GM12878 (cell line): ENCODE results near the gene MACROD2. TPM values are rescaled to one million over a fixed set of nuclear protein-coding genes. Genes with fewer than 3 reads are reported as not detected.

Experiments
- ATAC-seq: fragments of 200-7000 bp; cut with Tn5 transposase; 3 replicates; pipeline ENCODE4 v1.9.1; 2020; ENCODE audit warnings: mild to moderate bottlenecking, moderate library complexity
- BruUV-seq: library from RNA; stranded (reverse); fragments of 400-500 nt; replicated peaks from 2 replicates; lab custom pipeline; 2021; lab: Mats Ljungman, UMichigan
- CTCF ChIA-PET: fragments of 300-600 bp; sonication (Branson Sonifier 250); formaldehyde crosslinking; extraction: SDS; loops from one replicate; lab custom pipeline; 2021; ENCODE audit warnings: inconsistent platforms; lab: Yijun Ruan, JAX
- POLR2A ChIA-PET: fragments of 350-600 bp; formaldehyde crosslinking; extraction: SDS; loops from one replicate; lab custom pipeline; 2021; ENCODE audit warnings: inconsistent platforms; lab: Charles Lee
- RAD21 ChIA-PET: fragments of 300-600 bp; sonication (Branson Sonifier 250); formaldehyde crosslinking; loops from one replicate; lab custom pipeline; 2023; ENCODE audit warnings: antibody characterized with exemption; ENCODE audit not compliant: unreplicated experiment; lab: Charles Lee
- SMC1A ChIA-PET: fragments of 300-600 bp; sonication (Branson Sonifier 250); formaldehyde crosslinking; loops from one replicate; lab custom pipeline; 2023; ENCODE audit not compliant: unreplicated experiment, uncharacterized antibody; lab: Charles Lee
- DNase-seq: peaks from one replicate; pipeline ENCODE4 v3.0.0-alpha.2; 2011; ENCODE audit warnings: low read depth, low spot score
- FAIRE-seq: peaks from 3 replicates; lab custom pipeline; 2011; peaks lifted over from hg19 to GRCh38; lab: Jason Lieb, UNC
- H2AFZ ChIP-seq: 2 replicates; pipeline ENCODE4 v1.6.0; 2011; ENCODE audit warnings: low read depth, low read length, control low read depth; ENCODE audit not compliant: control insufficient read depth
- H3K27ac ChIP-seq: 2 replicates; pipeline ENCODE4 v1.5.1; 2011; ENCODE audit warnings: control low read depth; ENCODE audit not compliant: control insufficient read depth, insufficient read depth
- H3K27me3 ChIP-seq, 2 experiments: replicated peaks in 1 of 2; 2 replicates each; pipeline versions ENCODE4 v1.6.0 to v1.6.1; 2011; ENCODE audit warnings: low read length in 1 of 2; ENCODE audit not compliant: control insufficient read depth in 2 of 2, insufficient read depth in 2 of 2
- H3K36me3 ChIP-seq, 2 experiments: 2 replicates each; pipeline ENCODE4 v1.5.1; 2011; ENCODE audit warnings: low read length in 1 of 2; ENCODE audit not compliant: control insufficient read depth in 2 of 2, insufficient read depth in 2 of 2
- H3K4me1 ChIP-seq: 2 replicates; pipeline ENCODE4 v1.6.1; 2011; ENCODE audit warnings: mild to moderate bottlenecking, low read length, moderate library complexity, mixed read lengths; ENCODE audit not compliant: control insufficient read depth, insufficient read depth
- H3K4me2 ChIP-seq: 2 replicates; pipeline ENCODE4 v1.6.0; 2011; ENCODE audit warnings: control low read depth; ENCODE audit not compliant: control insufficient read depth, insufficient read depth
- H3K4me3 ChIP-seq: fragments of 200-600 bp; sonication (generic); 2 replicates; pipeline ENCODE4 v1.5.1; 2016
- H3K79me2 ChIP-seq: 2 replicates; pipeline ENCODE4 v1.6.0; 2011; ENCODE audit warnings: low read length; ENCODE audit not compliant: control insufficient read depth, insufficient read depth
- H3K9ac ChIP-seq: 2 replicates; pipeline ENCODE4 v1.8.0; 2011; ENCODE audit warnings: low read length, control low read depth, mixed read lengths; ENCODE audit not compliant: control insufficient read depth, insufficient read depth
- H3K9me3 ChIP-seq: replicated peaks from 3 replicates; pipeline ENCODE4 v1.5.1; 2011; ENCODE audit warnings: mild to moderate bottlenecking, low read length; ENCODE audit not compliant: control insufficient read depth, insufficient read depth
- H4K20me1 ChIP-seq: 2 replicates; pipeline ENCODE4 v1.6.0; 2011; ENCODE audit not compliant: control insufficient read depth, insufficient read depth
- ATF7 ChIP-seq: fragments of 450-650 bp; IDR thresholded peaks from 2 replicates; pipeline ENCODE4 v1.6.1; 2016; ENCODE audit warnings: low read depth, mild to moderate bottlenecking
- BCL11A ChIP-seq: IDR thresholded peaks from 2 replicates; pipeline ENCODE4 v1.6.1; 2011; ENCODE audit warnings: low read depth, low read length
- CEBPB ChIP-seq, 2 experiments: fragments of 150-350 bp in 1 of 2; IDR thresholded peaks; 2 replicates each; pipeline ENCODE4 v1.6.1; 2012 to 2014; ENCODE audit warnings: low read depth in 2 of 2, low read length in 2 of 2, borderline replicate concordance in 1 of 2, inconsistent platforms in 1 of 2
- DPF2 ChIP-seq: fragments of 450-650 bp; IDR thresholded peaks from 2 replicates; pipeline ENCODE4 v1.6.1; 2017; ENCODE audit warnings: mild to moderate bottlenecking
- GABPA ChIP-seq: IDR thresholded peaks from 2 replicates; pipeline ENCODE4 v1.6.1; 2014; ENCODE audit warnings: antibody characterized with exemption, low read depth, mild to moderate bottlenecking, inconsistent platforms
- IKZF1 ChIP-seq: fragments of 450-650 bp; conservative IDR thresholded peaks from 2 replicates; pipeline ENCODE4 v1.6.1; 2017; ENCODE audit warnings: antibody characterized with exemption, mild to moderate bottlenecking
- KDM1A ChIP-seq: fragments of 200-600 bp; sonication (generic); IDR thresholded peaks from 2 replicates; pipeline ENCODE4 v1.6.1; 2016; ENCODE audit warnings: borderline replicate concordance
- MEF2B ChIP-seq: fragments of 450-650 bp; IDR thresholded peaks from 2 replicates; pipeline ENCODE4 v1.6.1; 2018; ENCODE audit warnings: mild to moderate bottlenecking, moderate library complexity; ENCODE audit not compliant: partially characterized antibody, poor library complexity, severe bottlenecking
- NBN ChIP-seq: fragments of 450-650 bp; IDR thresholded peaks from 2 replicates; pipeline ENCODE4 v1.6.1; 2016
- NFIC ChIP-seq: IDR thresholded peaks from 2 replicates; pipeline ENCODE4 v1.6.1; 2012; ENCODE audit warnings: low read depth, mild to moderate bottlenecking, inconsistent platforms, low read length, moderate library complexity
- NR2C1 ChIP-seq: fragments of 450-650 bp; IDR thresholded peaks from 2 replicates; pipeline ENCODE4 v1.6.1; 2017; ENCODE audit warnings: antibody characterized with exemption, mild to moderate bottlenecking, moderate library complexity
- NR2C2 ChIP-seq: IDR thresholded peaks from 2 replicates; pipeline ENCODE4 v1.6.1; 2011; ENCODE audit warnings: borderline replicate concordance, low read depth; ENCODE audit not compliant: control insufficient read depth, insufficient read length
- RFX5 ChIP-seq: IDR thresholded peaks from 2 replicates; pipeline ENCODE4 v1.6.1; 2011; ENCODE audit warnings: low read depth, low read length, improper control_type of control experiment
- SMAD1 ChIP-seq: fragments of 450-650 bp; IDR thresholded peaks from 2 replicates; pipeline ENCODE4 v1.6.1; 2018; ENCODE audit warnings: mild to moderate bottlenecking, low read depth; ENCODE audit not compliant: partially characterized antibody
- SMAD5 ChIP-seq: IDR thresholded peaks from 2 replicates; pipeline ENCODE4 v1.6.1; 2016; ENCODE audit warnings: antibody characterized with exemption, low read depth
- SRF ChIP-seq, 2 experiments: IDR thresholded peaks; 2 replicates each; pipeline ENCODE4 v1.6.1; 2011; ENCODE audit warnings: low read depth in 2 of 2, low read length in 2 of 2, mild to moderate bottlenecking in 1 of 2, moderate library complexity in 1 of 2
- ZSCAN29 ChIP-seq: fragments of 450-650 bp; IDR thresholded peaks from 2 replicates; pipeline ENCODE4 v1.6.1; 2017; ENCODE audit warnings: mild to moderate bottlenecking, moderate library complexity
- ZZZ3 ChIP-seq: IDR thresholded peaks from 2 replicates; pipeline ENCODE4 v1.6.1; 2011; ENCODE audit warnings: low read depth; ENCODE audit not compliant: control insufficient read depth, insufficient read length
- WGBS: methylation state at CpG from one replicate; pipeline ENCODE4 v1.1.6; 2016; ENCODE audit warnings: low lambda C conversion rate; ENCODE audit not compliant: insufficient replicate concordance, insufficient coverage; ENCODE audit errors: missing lambda C conversion rate; 5-methylcytosine and 5-hydroxymethylcytosine counted together
- in situ Hi-C: fragments of 300-500 bp; cut with MboI; formaldehyde crosslinking; loops from 9 replicates; pipeline ENCODE4 v1.14.3; 2018; ENCODE audit warnings: mixed read lengths
- intact Hi-C: fragments of 100-400 bp; cut with micrococcal nuclease; formaldehyde crosslinking; loops from one replicate; pipeline ENCODE4 v1.14.2; 2022; ENCODE audit not compliant: unreplicated experiment
- polyA plus RNA-seq, 11 experiments: library from polyadenylated mRNA; depleted of rRNA in 4 of 11; unstranded in 6 of 11; stranded (reverse) in 5 of 11; fragments of >200 nt; fragmentation: Nextera tagmentation in 4 of 11; fragmentation: Illumina TruSeq in 1 of 11; extraction: Ambion mirVana in 4 of 11; extraction: Trizol in 1 of 11; gene quantifications; 1 replicate in 1 of 11; 2 replicates in 10 of 11; pipeline versions ENCODE4 v1.2.1 to v1.2.3, GENCODE V29; 2011 to 2016; ENCODE audit warnings: inconsistent platforms in 2 of 11, missing spikeins in 2 of 11, low read depth in 1 of 11
- total RNA-seq, 4 experiments: library from RNA; depleted of rRNA in 3 of 4; stranded (reverse); fragments of >200 nt in 3 of 4; fragmentation: Illumina TruSeq in 1 of 4; extraction: Trizol in 1 of 4; gene quantifications; 2 replicates each; pipeline versions ENCODE4 v1.2.1 to v1.2.3, GENCODE V29; 2013 to 2021
- TF ChIP-seq, protein P1 (sequence below): IDR thresholded peaks from 2 replicates; pipeline ENCODE4 v1.6.1; 2012; ENCODE audit warnings: low read length, inconsistent platforms
- TF ChIP-seq, protein P2 (sequence below): IDR thresholded peaks from 2 replicates; pipeline ENCODE4 v1.6.1; 2011; ENCODE audit warnings: low read depth, low read length, improper control_type of control experiment, borderline replicate concordance

Gene MACROD2
- total and polyA plus RNA-seq, 10 of the 15 experiments (the other 5 are each of a cell fraction or from before 2014, with no cell fraction given): 1.1 to 21.5 (median 2.2) TPM

GRCh38 chr20:15784020-15784419 lies 1788.7 kb downstream of the MACROD2 start:
- WGBS: 46% methylated on average over 3 of the region's 3 CpGs
- ChIA-PET CTCF (interaction anchor here (1.0 to 1.9 kb wide), 2 partner anchors 14 to 75 kb away, joined by 3 to 5 read pairs; no protein-coding TSS in a partner anchor), RAD21 (no interaction called here)

DNA sequence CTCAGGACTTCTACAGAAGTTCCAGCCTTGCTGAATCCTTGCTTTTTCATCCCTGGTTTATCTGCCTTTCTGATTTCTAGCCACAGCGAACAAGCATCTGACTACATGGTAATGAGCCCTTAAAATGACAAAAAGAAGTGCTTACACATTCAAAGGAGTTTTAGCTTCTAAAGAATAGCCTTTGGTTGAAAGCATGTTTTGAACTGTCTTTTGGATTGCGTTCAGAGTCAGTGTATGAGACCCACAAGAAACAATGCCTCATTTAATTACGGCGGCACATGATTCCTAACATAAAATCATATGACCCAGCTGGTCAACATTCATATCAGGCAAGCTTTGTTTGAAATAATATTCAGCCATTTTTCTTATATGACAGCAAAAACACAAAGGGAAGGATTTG lies 1793.8 kb downstream of the MACROD2 start:
- H3K36me3 ChIP-seq: no peaks in the 10 kb centered on the region
- RAD21 ChIA-PET: no interaction called here
- BruUV-seq: no TSS peak
- ATAC-seq: no peak
- FAIRE-seq: no peak
- no peak for TF ChIP-seq KDM1A
- no peak for TF ChIP-seq ZZZ3
- TF ChIP-seq, protein P1, sequence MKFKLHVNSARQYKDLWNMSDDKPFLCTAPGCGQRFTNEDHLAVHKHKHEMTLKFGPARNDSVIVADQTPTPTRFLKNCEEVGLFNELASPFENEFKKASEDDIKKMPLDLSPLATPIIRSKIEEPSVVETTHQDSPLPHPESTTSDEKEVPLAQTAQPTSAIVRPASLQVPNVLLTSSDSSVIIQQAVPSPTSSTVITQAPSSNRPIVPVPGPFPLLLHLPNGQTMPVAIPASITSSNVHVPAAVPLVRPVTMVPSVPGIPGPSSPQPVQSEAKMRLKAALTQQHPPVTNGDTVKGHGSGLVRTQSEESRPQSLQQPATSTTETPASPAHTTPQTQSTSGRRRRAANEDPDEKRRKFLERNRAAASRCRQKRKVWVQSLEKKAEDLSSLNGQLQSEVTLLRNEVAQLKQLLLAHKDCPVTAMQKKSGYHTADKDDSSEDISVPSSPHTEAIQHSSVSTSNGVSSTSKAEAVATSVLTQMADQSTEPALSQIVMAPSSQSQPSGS: no peak
- no peak for TF ChIP-seq NR2C2
- no peak for TF ChIP-seq SRF (IDR thresholded peaks at IDR 0.05; ENCODE audit: low read depth in 2 of 2, low read length in 2 of 2)
- no peak for TF ChIP-seq IKZF1
- TF ChIP-seq RFX5: no peak
- no peak for TF ChIP-seq DPF2
- TF ChIP-seq, protein P2, sequence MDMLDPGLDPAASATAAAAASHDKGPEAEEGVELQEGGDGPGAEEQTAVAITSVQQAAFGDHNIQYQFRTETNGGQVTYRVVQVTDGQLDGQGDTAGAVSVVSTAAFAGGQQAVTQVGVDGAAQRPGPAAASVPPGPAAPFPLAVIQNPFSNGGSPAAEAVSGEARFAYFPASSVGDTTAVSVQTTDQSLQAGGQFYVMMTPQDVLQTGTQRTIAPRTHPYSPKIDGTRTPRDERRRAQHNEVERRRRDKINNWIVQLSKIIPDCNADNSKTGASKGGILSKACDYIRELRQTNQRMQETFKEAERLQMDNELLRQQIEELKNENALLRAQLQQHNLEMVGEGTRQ: no peak
- no peak for TF ChIP-seq NFIC
- no peak for TF ChIP-seq BCL11A
- no peak for TF ChIP-seq SMAD5
- no peak for TF ChIP-seq CEBPB (IDR thresholded peaks at IDR 0.05; ENCODE audit: borderline replicate concordance in 1 of 2, low read depth in 2 of 2, low read length in 2 of 2)
- no peak for TF ChIP-seq ATF7
- TF ChIP-seq NBN: no peak
- TF ChIP-seq, all 136 proteins: peak for 0
- POLR2A ChIA-PET: no interaction called here
- Histone ChIP-seq H3K79me2 (no peaks in the 10 kb centered on the region), H3K27ac (no peak overlapping the region), H3K4me3 (no peak overlapping the region), H4K20me1 (no peaks in the 10 kb centered on the region), H2AFZ (no peak overlapping the region), H3K9me3 (no peaks in the 10 kb centered on the region), H3K9ac (no peak overlapping the region), H3K4me1 (no peaks in the 10 kb centered on the region), H3K4me2 (no peak overlapping the region), H3K27me3 (no peaks in the 10 kb centered on the region)
- WGBS: 52% methylated on average over 4 of the region's 4 CpGs
- no peak for DNase-seq
- intact Hi-C loops (no loop called here), in situ Hi-C loops (no loop called here)
- CTCF ChIA-PET: interaction anchor here (0.8 to 1.4 kb wide), 2 partner anchors 9 to 686 kb away, joined by 3 to 4 read pairs; no protein-coding TSS in a partner anchor
- SMC1A ChIA-PET: interaction anchor here (0.7 to 1.6 kb wide), 5 partner anchors 8 to 24 kb away, joined by 3 to 4 read pairs (median 3); no protein-coding TSS in a partner anchor

More at GRCh38 chr20:15784020-15784419, 1788.7 kb downstream of the MACROD2 start:
- POLR2A ChIA-PET: no interaction called here
- Histone ChIP-seq H3K27ac (no peak overlapping the region), H3K27me3 (no peaks in the 10 kb centered on the region), H3K4me3 (no peak overlapping the region), H3K9me3 (no peaks in the 10 kb centered on the region), H3K36me3 (no peaks in the 10 kb centered on the region), H3K9ac (no peak overlapping the region), H3K4me1 (no peaks in the 10 kb centered on the region), H4K20me1 (no peaks in the 10 kb centered on the region), H3K4me2 (no peak overlapping the region), H2AFZ (no peak overlapping the region), H3K79me2 (no peaks in the 10 kb centered on the region)
- FAIRE-seq (no peak), DNase-seq (no peak), ATAC-seq (no peak)
- TF ChIP-seq KDM1A: no peak
- no peak for TF ChIP-seq MEF2B
- no peak for TF ChIP-seq GABPA
- no peak for TF ChIP-seq SMAD1
- no peak for TF ChIP-seq NR2C1
- no peak for TF ChIP-seq ZSCAN29
- no TSS peak for BruUV-seq
- SMC1A ChIA-PET: interaction anchor here (1.1 kb wide), 2 partner anchors 13 to 507 kb away, joined by 3 to 4 read pairs; no protein-coding TSS in a partner anchor
- intact Hi-C loops: no loop called here
- in situ Hi-C loops: no loop called here
